Cardiac fibroblast (primary cell): ENCODE measurements around the gene HMCES.

Source experiments
- DNase-seq, 2 donors: peaks; one replicate each; pipeline versions ENCODE4 v3.0.0 to v3.0.0-alpha.2; 2010; ENCODE audit warnings: low read depth in 2 of 2
- H3K4me3 ChIP-seq, 2 donors: replicated peaks in 1 of 2; 1 replicate in 1 of 2; 2 replicates in 1 of 2; pipeline ENCODE4 v1.5.1; 2011; ENCODE audit warnings: low read depth in 2 of 2, low read length in 2 of 2, mild to moderate bottlenecking in 2 of 2, moderate library complexity in 1 of 2
- TF ChIP-seq, protein P1 (sequence below): IDR thresholded peaks from one replicate; pipeline ENCODE4 v1.5.1; 2011; ENCODE audit warnings: low read depth, mild to moderate bottlenecking, low read length, inconsistent platforms

The HMCES gene

DNA sequence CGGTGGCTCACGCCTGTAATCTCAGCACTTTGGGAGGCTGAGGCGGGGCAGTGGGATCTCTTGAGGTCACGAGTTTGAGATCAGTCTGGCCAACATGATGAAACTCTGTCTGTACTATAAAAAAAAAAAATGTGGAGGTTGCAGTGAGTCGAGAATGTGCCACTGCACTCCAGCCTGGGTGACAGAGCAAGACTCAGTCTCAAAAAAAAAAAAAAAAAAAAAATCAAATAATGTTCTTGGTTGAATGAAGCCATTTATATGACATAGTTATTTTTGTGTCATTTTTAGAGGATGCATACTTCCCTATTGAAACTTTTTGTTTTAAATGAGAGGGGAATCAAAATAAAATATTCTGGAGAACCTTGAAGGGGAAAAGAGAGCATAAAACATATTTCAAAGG, 3.1 kb downstream of the HMCES start:
- DNase-seq = no peak
- no peak overlapping the region for H3K4me3 ChIP-seq
- TF ChIP-seq, protein P1, sequence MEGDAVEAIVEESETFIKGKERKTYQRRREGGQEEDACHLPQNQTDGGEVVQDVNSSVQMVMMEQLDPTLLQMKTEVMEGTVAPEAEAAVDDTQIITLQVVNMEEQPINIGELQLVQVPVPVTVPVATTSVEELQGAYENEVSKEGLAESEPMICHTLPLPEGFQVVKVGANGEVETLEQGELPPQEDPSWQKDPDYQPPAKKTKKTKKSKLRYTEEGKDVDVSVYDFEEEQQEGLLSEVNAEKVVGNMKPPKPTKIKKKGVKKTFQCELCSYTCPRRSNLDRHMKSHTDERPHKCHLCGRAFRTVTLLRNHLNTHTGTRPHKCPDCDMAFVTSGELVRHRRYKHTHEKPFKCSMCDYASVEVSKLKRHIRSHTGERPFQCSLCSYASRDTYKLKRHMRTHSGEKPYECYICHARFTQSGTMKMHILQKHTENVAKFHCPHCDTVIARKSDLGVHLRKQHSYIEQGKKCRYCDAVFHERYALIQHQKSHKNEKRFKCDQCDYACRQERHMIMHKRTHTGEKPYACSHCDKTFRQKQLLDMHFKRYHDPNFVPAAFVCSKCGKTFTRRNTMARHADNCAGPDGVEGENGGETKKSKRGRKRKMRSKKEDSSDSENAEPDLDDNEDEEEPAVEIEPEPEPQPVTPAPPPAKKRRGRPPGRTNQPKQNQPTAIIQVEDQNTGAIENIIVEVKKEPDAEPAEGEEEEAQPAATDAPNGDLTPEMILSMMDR = no peak

DNA sequence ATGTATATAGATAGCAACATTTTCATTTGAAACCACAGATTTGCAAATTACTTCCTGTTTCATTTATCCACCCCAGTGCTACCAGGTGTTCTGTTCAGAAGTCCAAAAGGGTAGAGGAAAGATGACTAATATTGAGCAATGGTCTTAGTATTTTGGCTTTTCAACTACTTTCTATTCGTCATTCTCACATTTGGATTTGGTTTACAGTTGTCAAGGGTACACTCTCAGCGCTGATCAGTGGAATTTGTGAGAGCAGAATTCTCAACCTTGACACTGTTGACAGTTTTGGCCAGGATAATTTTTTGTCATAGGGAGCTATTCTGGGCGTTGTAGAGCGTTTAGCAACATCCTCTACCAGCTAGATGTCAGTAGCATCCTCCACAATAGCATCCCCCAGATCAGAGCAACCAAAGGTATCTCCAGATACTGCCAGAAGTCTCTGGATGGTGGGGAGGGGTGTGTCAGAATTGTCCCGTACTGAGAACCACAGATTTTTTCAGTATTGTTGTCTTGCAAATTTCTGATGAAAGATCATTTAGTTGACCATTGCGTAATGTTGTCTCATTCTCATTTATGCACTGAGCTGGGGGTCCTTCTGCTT, 4.2 kb downstream of the HMCES start:
- H3K4me3 ChIP-seq = no peak overlapping the region
- TF ChIP-seq, protein P1 = no peak
- DNase-seq = peak; percentile 58 to 89

DNA sequence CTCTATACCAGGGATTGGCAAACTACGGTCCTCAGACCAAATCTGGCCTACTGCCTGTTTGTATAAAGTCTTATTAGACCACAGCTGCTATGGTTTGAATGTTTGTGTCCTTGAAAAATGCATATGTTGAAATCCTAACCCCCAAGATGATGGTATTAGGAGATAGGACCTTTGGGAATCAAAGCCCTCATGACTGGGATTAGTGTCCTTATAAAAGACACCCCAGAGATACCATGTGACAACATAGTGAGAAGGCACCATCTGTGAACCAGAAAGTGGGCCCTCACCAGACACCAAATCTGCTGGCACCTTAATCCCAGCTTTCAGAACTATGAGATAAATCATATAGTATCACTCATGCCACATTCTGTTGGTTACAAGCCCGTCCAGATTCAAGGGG, 7.4 kb downstream of the HMCES start:
- TF ChIP-seq, protein P1 = no peak
- peak in 1 of 2 donors; percentile 30 for DNase-seq
- no peak overlapping the region for H3K4me3 ChIP-seq

DNA sequence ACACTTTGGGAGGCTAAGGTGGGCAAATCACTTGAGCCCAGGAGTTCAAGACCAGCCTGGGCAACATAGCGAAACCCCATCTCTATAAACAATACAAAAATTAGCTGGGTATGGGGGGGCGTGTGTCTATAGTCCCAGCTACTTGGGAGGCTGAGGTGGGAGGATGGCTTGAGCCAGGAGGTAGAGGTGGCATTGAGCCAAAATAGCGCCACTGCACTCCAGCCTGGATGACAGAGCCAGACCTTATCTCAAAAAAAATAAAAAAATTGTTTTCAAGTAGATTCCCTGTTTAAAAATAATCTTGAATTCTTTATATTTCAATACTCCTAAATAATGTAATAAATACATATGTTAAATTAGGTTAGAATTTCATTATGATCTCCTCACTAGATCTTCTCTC, 9.8 kb downstream of the HMCES start:
- DNase-seq = no peak

DNA sequence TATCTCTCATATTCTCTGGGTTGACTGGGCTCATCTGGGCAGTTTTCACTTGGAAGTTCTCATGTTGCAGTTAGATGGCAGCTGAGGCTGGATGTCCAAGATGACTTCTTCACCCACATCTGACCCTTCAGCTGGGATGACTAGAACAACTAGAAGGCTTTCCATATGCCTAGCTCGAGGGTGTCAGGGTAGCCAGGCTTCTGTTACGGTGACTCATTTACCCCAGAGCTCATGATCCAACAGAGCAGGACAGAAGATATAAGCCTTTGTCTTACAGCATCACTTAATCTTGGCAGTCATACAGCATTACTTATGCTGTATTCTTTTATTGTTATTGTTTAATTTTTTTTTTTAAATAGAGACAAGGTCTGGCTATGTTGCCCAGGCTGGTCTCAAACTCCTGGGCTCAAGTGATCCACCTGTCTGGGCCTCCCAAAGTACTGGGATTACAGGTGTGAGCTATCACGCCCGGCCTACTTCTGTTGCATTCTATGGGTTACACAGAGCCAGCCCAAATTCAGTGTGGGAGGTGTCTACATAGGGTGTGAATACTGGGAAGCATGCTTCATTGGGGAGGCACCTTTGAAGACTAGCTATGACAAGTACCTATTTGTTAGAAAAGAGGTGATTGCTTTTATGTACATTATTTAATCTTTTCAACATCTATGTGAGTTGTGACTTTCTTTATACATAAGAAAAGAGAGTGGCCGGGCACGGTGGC, 10.7 kb downstream of the HMCES start:
- TF ChIP-seq, protein P1 = no peak
- no peak overlapping the region for H3K4me3 ChIP-seq

More for the DNA sequence above, 9.8 kb downstream of the HMCES start:
- TF ChIP-seq, protein P1 = no peak
- no peak overlapping the region for H3K4me3 ChIP-seq

DNA sequence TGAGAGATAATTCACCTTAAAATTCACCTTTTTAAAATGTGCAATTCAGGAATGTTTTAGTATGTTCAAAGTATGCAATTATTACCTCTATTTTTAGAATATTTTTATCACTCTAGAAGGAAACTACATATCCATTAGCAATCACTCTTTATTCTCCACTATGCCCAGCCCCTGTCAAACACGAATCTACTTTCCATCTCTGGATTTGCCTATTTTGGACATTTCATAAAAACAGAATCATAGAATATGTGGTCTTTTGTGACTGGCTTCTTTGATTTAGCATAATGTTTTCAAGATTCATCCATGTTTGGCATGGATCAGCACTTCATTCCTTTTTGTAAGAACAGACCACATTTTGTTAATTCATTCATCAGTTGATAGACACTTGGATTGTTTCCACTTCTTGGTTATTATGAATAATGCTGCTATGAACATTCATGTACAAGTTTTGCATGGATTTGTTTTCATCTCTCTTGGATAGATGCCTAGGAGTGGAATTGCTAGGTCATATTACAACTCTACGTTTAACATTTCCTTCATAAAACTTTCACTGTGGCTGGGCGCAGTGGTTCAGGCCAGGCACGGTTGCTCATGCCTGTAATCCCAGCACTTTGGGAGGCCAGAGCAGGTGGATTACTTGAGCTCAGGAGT, 12.7 kb downstream of the HMCES start:
- TF ChIP-seq, protein P1 = no peak
- peak in 1 of 2 donors; percentile 57 for DNase-seq
- no peak overlapping the region for H3K4me3 ChIP-seq

More for the DNA sequence above, 10.7 kb downstream of the HMCES start:
- DNase-seq = peak; percentile 74 to 91
